Stomach (tissue), 9 donors: ENCODE results near the gene TSC22D1. TPM values are rescaled to one million over a fixed set of nuclear protein-coding genes. Genes with fewer than 3 reads are reported as not detected.

ENCODE experiments used
- DNase-seq, 2 donors: peaks; one replicate each; pipeline versions ENCODE4 v3.0.0 to v3.0.0-alpha.2; 2013 to 2019
- H3K27ac ChIP-seq, 5 donors: fragments of 200-600 bp in 4 of 5; sonication (generic) in 4 of 5; one replicate each; pipeline ENCODE4 v1.5.1; 2013 to 2019; ENCODE audit warnings: mild to moderate bottlenecking in 1 of 5, moderate library complexity in 1 of 5
- H3K27me3 ChIP-seq, 3 donors: fragments of 200-600 bp; sonication (generic); one replicate each; pipeline ENCODE4 v1.5.1; 2017 to 2019; ENCODE audit warnings: mixed run types in 1 of 3
- H3K36me3 ChIP-seq, 4 donors: fragments of 200-600 bp; sonication (generic); 1 replicate in 3 of 4; 2 replicates in 1 of 4; pipeline ENCODE4 v1.5.1; 2016 to 2019
- H3K4me1 ChIP-seq, 4 donors: fragments of 200-600 bp; sonication (generic); one replicate each; pipeline ENCODE4 v1.5.1; 2016 to 2019
- H3K4me3 ChIP-seq, 4 donors: fragments of 200-600 bp; sonication (generic) in 3 of 4; one replicate each; pipeline ENCODE4 v1.5.1; 2016 to 2019; ENCODE audit warnings: mild to moderate bottlenecking in 1 of 4
- H3K9me3 ChIP-seq, 4 donors: fragments of 200-600 bp; sonication (generic); one replicate each; pipeline ENCODE4 v1.5.1; 2016 to 2019
- CTCF ChIP-seq, 7 experiments: fragments of 450-650 bp in 4 of 7; fragments of 200-600 bp in 3 of 7; sonication (generic) in 3 of 7; IDR thresholded peaks; one replicate each; pipeline ENCODE4 v1.5.1; 2016 to 2019; ENCODE audit warnings: antibody characterized with exemption in 7 of 7, control low read depth in 2 of 7, mild to moderate bottlenecking in 1 of 7
- EP300 ChIP-seq: sonication (generic); formaldehyde crosslinking; IDR thresholded peaks from one replicate; pipeline ENCODE4 v1.6.1; 2017; ENCODE audit warnings: antibody characterized with exemption
- POLR2A ChIP-seq, 4 donors: fragments of 450-650 bp; IDR thresholded peaks; one replicate each; pipeline ENCODE4 v1.6.1; 2016; ENCODE audit warnings: antibody characterized with exemption in 4 of 4, control low read depth in 2 of 4, mild to moderate bottlenecking in 1 of 4, moderate library complexity in 1 of 4
- POLR2AphosphoS5 ChIP-seq, 3 donors: sonication (generic); formaldehyde crosslinking; IDR thresholded peaks; one replicate each; pipeline ENCODE4 v1.6.1; 2016; ENCODE audit warnings: antibody characterized with exemption in 3 of 3
- WGBS, 5 donors: extraction: QIAGEN DNeasy Blood & Tissue Kit in 3 of 5; methylation state at CpG; one replicate each; pipeline versions ENCODE4 v1.1.5 to v1.1.7; 2013 to 2018; 5-methylcytosine and 5-hydroxymethylcytosine counted together
- intact Hi-C: fragments of 100-400 bp; cut with DNase I; formaldehyde crosslinking; loops from one replicate; pipeline ENCODE4 v1.15.1; 2023; ENCODE audit warnings: low total_unique reads
- polyA plus RNA-seq, 3 donors: library from polyadenylated mRNA; stranded (reverse); fragments of 200-250 nt; gene quantifications; one replicate each; pipeline ENCODE4 v1.2.3, GENCODE V29; 2013
- total RNA-seq, 5 donors: library from RNA; depleted of rRNA; stranded (reverse); fragments of >200 nt; gene quantifications; one replicate each; pipeline versions ENCODE4 v1.1.0 to v1.2.3, GENCODE V29; 2014 to 2016
- donor health status: healthy with polysubstance abuse.
- donor health status: Bipolar disorder and iron deficiency.
- donor health status: healthy.

Gene TSC22D1
- total and polyA plus RNA-seq, 8 donors = 26.1 to 195 (median 111) TPM

DNA sequence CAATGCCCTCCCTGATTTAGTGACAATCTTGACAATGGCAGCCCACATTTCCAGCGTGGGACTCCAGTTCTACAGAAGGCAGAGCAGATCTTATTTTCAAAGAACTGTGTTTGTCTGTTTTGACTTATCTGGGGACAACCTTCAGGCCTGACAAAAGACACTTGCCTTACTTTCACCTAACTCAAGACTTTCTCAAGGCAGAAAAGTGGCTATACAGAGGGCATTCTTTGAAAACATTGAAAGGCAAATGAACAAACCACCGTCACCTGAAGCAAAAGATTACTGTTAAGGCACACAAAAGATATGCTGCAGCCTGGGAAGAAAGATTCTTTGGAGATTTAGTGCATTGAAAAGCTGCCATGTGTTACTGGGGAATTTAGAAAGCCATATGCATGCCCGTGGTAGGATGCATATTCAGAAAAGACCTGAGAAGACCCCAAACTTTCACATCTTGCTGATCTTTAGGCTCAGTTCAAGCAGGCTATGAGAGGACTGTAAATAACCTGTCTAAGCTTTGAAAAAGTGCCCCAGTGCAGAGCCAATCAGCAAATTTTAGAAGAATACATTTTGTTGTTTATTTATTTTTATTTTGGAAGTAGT is 82.8 kb downstream of the TSC22D1 start:
- Histone ChIP-seq H3K4me3 (no peak overlapping the region), H3K36me3 (no peaks in the 10 kb centered on the region), H3K4me1 (peaks cover 0 to 7% (median 0%) of the 10 kb centered on the region in 4 donors), H3K9me3 (no peaks in the 10 kb centered on the region), H3K27me3 (no peaks in the 10 kb centered on the region), H3K27ac (no peak overlapping the region)
- 32 to 61% (median 42%) methylated on average over 3 of the region's 3 CpGs for WGBS, 5 donors
- TF ChIP-seq POLR2A (IDR thresholded peaks at IDR 0.05) (no peak), EP300 (no peak), POLR2AphosphoS5 (IDR thresholded peaks at IDR 0.05) (no peak), CTCF (IDR thresholded peaks at IDR 0.05) (no peak)
- intact Hi-C loops = no loop called here
- DNase-seq = no peak

GRCh38 chr13:44489751-44490150 is 86.4 kb downstream of the TSC22D1 start:
- DNase-seq = no peak
- no peaks in the 10 kb centered on the region for H3K36me3 ChIP-seq
- peaks cover 0 to 9% (median 4%) of the 10 kb centered on the region in 4 donors for H3K4me1 ChIP-seq
- no peak for TF ChIP-seq CTCF (IDR thresholded peaks at IDR 0.05)
- no peak for TF ChIP-seq EP300
- 25 to 67% (median 58%) methylated on average over 1 of the region's 1 CpG for WGBS, 5 donors
- no peak overlapping the region for H3K27ac ChIP-seq
- no peaks in the 10 kb centered on the region for H3K9me3 ChIP-seq
- intact Hi-C loops = loop anchor here (10.0 kb wide), 1 partner anchor 475 kb away; no protein-coding TSS in a partner anchor
- no peaks in the 10 kb centered on the region for H3K27me3 ChIP-seq
- H3K4me3 ChIP-seq = no peak overlapping the region

DNA sequence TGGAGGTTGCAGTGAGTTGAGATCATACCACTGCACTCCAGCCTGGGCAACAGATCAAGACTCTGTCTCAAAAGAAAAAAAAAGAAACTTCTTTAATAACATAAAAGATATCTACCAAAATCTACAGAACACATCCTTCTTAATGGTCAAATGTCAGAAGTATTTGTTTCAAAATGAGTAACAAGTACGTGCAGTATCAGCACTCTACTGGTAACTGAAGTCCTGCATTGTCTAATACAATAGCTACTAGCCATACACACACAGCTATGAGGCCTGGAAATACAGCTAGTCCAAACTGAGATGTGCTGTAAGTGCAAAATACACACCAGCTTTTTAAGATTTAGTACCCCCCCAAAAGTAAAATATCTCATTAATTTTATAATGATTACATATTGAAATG is 88.1 kb downstream of the TSC22D1 start:
- Histone ChIP-seq H3K27ac (no peak overlapping the region), H3K9me3 (no peaks in the 10 kb centered on the region), H3K4me3 (no peak overlapping the region), H3K27me3 (no peaks in the 10 kb centered on the region), H3K4me1 (peaks cover 0 to 19% (median 4%) of the 10 kb centered on the region in 4 donors), H3K36me3 (no peaks in the 10 kb centered on the region)
- WGBS, 5 donors = 70 to 81% (median 76%) methylated on average over 1 of the region's 1 CpG
- TF ChIP-seq EP300 (no peak), CTCF (IDR thresholded peaks at IDR 0.05) (no peak), POLR2A (IDR thresholded peaks at IDR 0.05) (no peak), POLR2AphosphoS5 (IDR thresholded peaks at IDR 0.05) (no peak)
- intact Hi-C loops = loop anchor here (10.0 kb wide), 1 partner anchor 477 kb away; no protein-coding TSS in a partner anchor
- DNase-seq = no peak

DNA sequence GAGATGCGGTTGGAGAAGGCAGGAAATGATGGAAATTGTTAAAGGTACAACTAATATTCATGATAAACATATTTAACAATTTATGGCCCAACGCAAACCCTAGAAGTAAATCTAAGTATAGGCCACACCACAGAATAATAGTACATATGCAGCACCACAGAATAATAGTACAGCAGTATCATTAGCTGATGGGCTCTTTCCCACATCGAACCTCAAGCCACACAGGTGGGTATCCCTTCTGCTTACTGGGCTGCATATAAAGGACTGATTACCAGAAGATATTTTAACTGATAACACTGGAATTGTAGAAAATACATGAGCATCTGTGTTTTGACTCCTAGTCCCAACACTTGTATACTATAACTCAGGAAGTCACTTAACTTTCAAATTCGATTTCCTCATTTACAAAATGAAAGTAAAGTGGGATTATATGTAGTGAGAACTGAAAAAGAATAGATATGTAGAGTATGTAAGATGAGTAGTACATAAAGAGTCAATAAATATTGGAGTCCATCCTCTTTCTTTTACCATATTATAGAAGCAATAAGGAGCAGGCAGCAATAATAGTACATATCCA is 91.5 kb downstream of the TSC22D1 start:
- no peak for DNase-seq
- intact Hi-C loops = loop anchor here (10.0 kb wide), 1 partner anchor 480 kb away; no protein-coding TSS in a partner anchor
- 54 to 77% (median 68%) methylated on average over 4 of the region's 4 CpGs for WGBS, 5 donors
- Histone ChIP-seq H3K9me3 (no peaks in the 10 kb centered on the region), H3K4me3 (no peak overlapping the region), H3K36me3 (no peaks in the 10 kb centered on the region), H3K4me1 (peaks cover 0 to 19% (median 2%) of the 10 kb centered on the region in 4 donors), H3K27ac (no peak overlapping the region), H3K27me3 (no peaks in the 10 kb centered on the region)
- no peak for TF ChIP-seq POLR2AphosphoS5 (IDR thresholded peaks at IDR 0.05)
- TF ChIP-seq POLR2A (IDR thresholded peaks at IDR 0.05) = no peak
- TF ChIP-seq CTCF (IDR thresholded peaks at IDR 0.05) = no peak
- TF ChIP-seq EP300 = no peak
